ENCODE data around the gene MCTS1.

MCTS1 gene

GRCh38 chrX:120603707-120604360 is at the start of gene MCTS1:
Gene MCTS1 (plus strand): TSS chrX:120604101. CDS start chrX:120604237, 136 bp downstream.
- TF ChIP-seq POLR2A (IDR thresholded peaks at IDR 0.05; ENCODE audit: extremely low read depth, insufficient read length), result peak; percentile 40
- no peak for TF ChIP-seq CTCF (IDR thresholded peaks at IDR 0.05; ENCODE audit: low read depth, low read length)
- peak; percentile 95 for DNase-seq (ENCODE audit: low read depth)
- peak within 1 kb of the TSS; percentile 96 for H3K4me3 ChIP-seq (ENCODE audit: low read depth, low read length)

GRCh38 chrX:120556251-120556650 is 47.6 kb upstream of the MCTS1 start:
- no peak for TF ChIP-seq MYC (IDR thresholded peaks at IDR 0.05; ENCODE audit: low read depth, low read length)
- no peak for TF ChIP-seq POLR2A (IDR thresholded peaks at IDR 0.05; ENCODE audit: extremely low read depth, insufficient read length)
- TF ChIP-seq MAX (IDR thresholded peaks at IDR 0.05; ENCODE audit: low read depth, low read length), result no peak
- no peak for TF ChIP-seq CTCF (IDR thresholded peaks at IDR 0.05; ENCODE audit: low read depth, low read length)
- no peak overlapping the region for H3K4me3 ChIP-seq (ENCODE audit: low read depth, low read length)
- no peak for DNase-seq (ENCODE audit: low read depth)

- H3K4me3 ChIP-seq (ENCODE audit: low read depth, low read length), result peak overlapping the region; percentile 89
- peak; percentile 9 for DNase-seq (ENCODE audit: low read depth)
- TF ChIP-seq CTCF (IDR thresholded peaks at IDR 0.05; ENCODE audit: low read depth, low read length) (no peak), MYC (IDR thresholded peaks at IDR 0.05; ENCODE audit: low read depth, low read length) (no peak), POLR2A (IDR thresholded peaks at IDR 0.05; ENCODE audit: extremely low read depth, insufficient read length) (no peak), MAX (IDR thresholded peaks at IDR 0.05; ENCODE audit: low read depth, low read length) (no peak)
Observed at GRCh38 chrX:120559804-120560203, 44.1 kb upstream of the MCTS1 start.

- H3K4me3 ChIP-seq (ENCODE audit: low read depth, low read length), result peak overlapping the region; percentile 89
- TF ChIP-seq CTCF (IDR thresholded peaks at IDR 0.05; ENCODE audit: low read depth, low read length) (no peak), MYC (IDR thresholded peaks at IDR 0.05; ENCODE audit: low read depth, low read length) (no peak), POLR2A (IDR thresholded peaks at IDR 0.05; ENCODE audit: extremely low read depth, insufficient read length) (no peak), MAX (IDR thresholded peaks at IDR 0.05; ENCODE audit: low read depth, low read length) (no peak)
- peak; percentile 47 for DNase-seq (ENCODE audit: low read depth)
Observed at GRCh38 chrX:120560405-120560841, 43.5 kb upstream of the MCTS1 start.

- peak; percentile 96 for DNase-seq (ENCODE audit: low read depth)
Observed at GRCh38 chrX:120560842-120561633, 42.9 kb upstream of the MCTS1 start, which contains the start of gene CUL4B. Gene CUL4B (minus strand): TSS chrX:120560962. CDS start chrX:120560638, 324 bp downstream.

More at GRCh38 chrX:120560842-120561633, 42.9 kb upstream of the MCTS1 start, which contains the start of gene CUL4B:
- H3K4me3 ChIP-seq (ENCODE audit: low read depth, low read length), result peak within 1 kb of the TSS; percentile 89
- TF ChIP-seq MAX (IDR thresholded peaks at IDR 0.05; ENCODE audit: low read depth, low read length), result peak; percentile 66
- TF ChIP-seq MYC (IDR thresholded peaks at IDR 0.05; ENCODE audit: low read depth, low read length), result no peak; the same call in 1 of the 2 replicates
- peak; percentile 18 for TF ChIP-seq POLR2A (IDR thresholded peaks at IDR 0.05; ENCODE audit: extremely low read depth, insufficient read length)
- no peak for TF ChIP-seq CTCF (IDR thresholded peaks at IDR 0.05; ENCODE audit: low read depth, low read length)
